GM12875 (cell line): ENCODE measurements around the gene CCDC47.

Source experiments
- H3K4me3 ChIP-seq: one replicate; pipeline ENCODE4 v1.5.1; 2011; ENCODE audit warnings: low read depth, low read length, control low read depth
- CTCF ChIP-seq: IDR thresholded peaks from 2 replicates; pipeline ENCODE4 v1.5.1; 2011; ENCODE audit warnings: low read depth, mild to moderate bottlenecking, control low read depth, inconsistent platforms, low read length, moderate library complexity, borderline replicate concordance; ENCODE audit not compliant: insufficient read depth

The CCDC47 gene

GRCh38 chr17:63773272-63774140, at the start of gene CCDC47:
TSS of gene CCDC47 (minus strand) at chr17:63773597. CDS start at chr17:63766175, 7,422 bp downstream.
- H3K4me3 ChIP-seq = peak within 1 kb of the TSS; percentile 78
- TF ChIP-seq CTCF = no peak

DNA sequence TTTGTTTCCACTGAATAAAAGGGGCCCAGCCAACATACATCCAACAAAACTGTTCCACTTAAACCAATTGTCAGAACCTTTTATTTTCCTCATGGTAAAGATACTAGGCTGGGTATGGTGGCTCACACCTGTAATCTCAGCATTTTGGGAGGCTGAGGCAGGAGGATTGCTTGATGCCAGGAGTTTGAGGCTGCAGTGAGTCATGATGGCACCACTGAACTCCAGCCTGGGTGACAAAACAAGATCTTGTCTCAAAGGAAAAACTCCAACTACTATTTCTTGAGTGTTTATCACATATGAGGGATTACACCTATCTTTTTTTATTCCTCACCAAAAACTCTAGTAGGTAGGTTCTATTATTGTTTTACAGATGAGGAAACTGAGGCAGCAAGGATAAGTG, 49.1 kb upstream of the CCDC47 start:
- no peak overlapping the region for H3K4me3 ChIP-seq
- TF ChIP-seq CTCF = no peak

GRCh38 chr17:63821804-63822203, 48.4 kb upstream of the CCDC47 start:
- TF ChIP-seq CTCF = no peak
- no peak overlapping the region for H3K4me3 ChIP-seq

- no peak overlapping the region for H3K4me3 ChIP-seq
- TF ChIP-seq CTCF = no peak
These were observed 47.7 kb upstream of the CCDC47 start for GRCh38 chr17:63820963-63821561.

DNA sequence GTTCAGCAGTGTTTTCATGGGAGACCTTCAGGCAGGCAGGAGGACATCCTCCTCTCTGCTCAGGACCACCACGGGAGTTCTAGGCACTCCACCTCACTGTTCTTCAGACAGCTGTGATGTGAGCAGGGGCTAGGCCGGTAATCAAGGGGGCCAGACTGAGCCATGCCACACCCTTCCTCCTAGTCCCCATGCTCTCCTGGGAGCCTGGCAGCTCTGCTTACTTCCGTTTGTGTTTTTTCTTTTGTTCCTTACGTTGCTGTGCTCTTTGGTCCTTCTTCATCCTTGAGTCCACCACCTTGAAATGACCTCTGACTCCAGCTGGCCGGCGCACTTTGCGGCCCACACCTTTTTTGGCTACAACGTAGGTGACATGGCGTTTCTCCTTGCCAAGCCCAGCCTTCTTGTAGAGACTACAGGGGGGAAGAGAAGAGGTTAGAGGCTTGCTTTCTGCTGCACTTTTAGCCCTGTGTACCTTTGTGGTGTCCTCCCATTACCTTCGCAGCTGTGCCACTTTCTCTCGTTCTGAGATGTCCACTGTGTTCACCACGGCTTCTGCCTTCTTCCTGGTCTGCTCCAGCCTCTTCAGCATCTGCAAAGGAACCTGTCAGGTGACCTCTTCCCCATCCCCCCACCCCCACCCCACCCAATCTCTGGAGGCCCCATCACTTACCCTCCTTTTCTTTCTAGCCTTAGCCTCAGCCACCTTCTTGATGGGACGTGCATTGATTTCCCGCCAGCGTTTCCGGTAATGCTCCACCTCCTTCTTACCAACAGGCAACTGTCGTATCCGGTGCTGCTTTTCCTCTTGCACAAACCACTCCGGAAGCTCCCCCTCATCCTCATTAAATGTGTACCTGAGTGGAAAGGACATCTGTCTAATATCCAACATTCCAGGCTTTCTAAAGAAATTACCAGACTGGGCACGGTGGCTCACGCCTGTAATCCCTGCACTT, 46.5 kb upstream of the CCDC47 start:
- TF ChIP-seq CTCF = no peak
- H3K4me3 ChIP-seq = no peak overlapping the region

- no peak overlapping the region for H3K4me3 ChIP-seq
- no peak for TF ChIP-seq CTCF
These were observed 45.7 kb upstream of the CCDC47 start for GRCh38 chr17:63819131-63819530.
